GM04503 (cell line): ENCODE results near the gene TFF3.
"Not testable (repeated sequence)": the region's sequence is repeated elsewhere in the genome, so short reads cannot be mapped to it uniquely, and the experiment has no call there.

Source experiments
- DNase-seq: peaks from one replicate; pipeline ENCODE4 v3.0.0-alpha.2; 2012; ENCODE audit warnings: low read depth

TFF3 gene

GRCh38 chr21:42304556-42305454, 10.4 kb downstream of the TFF3 start:
- no peak for DNase-seq

GRCh38 chr21:42303443-42303842, 11.8 kb downstream of the TFF3 start:
- DNase-seq = no peak

GRCh38 chr21:42302794-42303193, 12.4 kb downstream of the TFF3 start:
- DNase-seq = no peak

- no peak for DNase-seq
Observed at GRCh38 chr21:42302076-42302650, 13.0 kb downstream of the TFF3 start.

- DNase-seq = no peak
Observed at GRCh38 chr21:42301371-42302075, 13.7 kb downstream of the TFF3 start.

- DNase-seq = no peak
Observed at GRCh38 chr21:42300956-42301355, 14.3 kb downstream of the TFF3 start.

GRCh38 chr21:42300045-42300583, 15.1 kb downstream of the TFF3 start:
- DNase-seq = no peak

- no peak for DNase-seq
Observed at GRCh38 chr21:42299324-42300044, 15.7 kb downstream of the TFF3 start.

GRCh38 chr21:42298657-42299056, 16.6 kb downstream of the TFF3 start:
- DNase-seq = no peak

GRCh38 chr21:42298237-42298636, 17.0 kb downstream of the TFF3 start:
- DNase-seq = no peak

- DNase-seq = no peak
Observed at GRCh38 chr21:42297377-42297776, 17.8 kb downstream of the TFF3 start.

- no peak for DNase-seq
Observed at GRCh38 chr21:42296501-42296900, 18.7 kb downstream of the TFF3 start.

- no peak for DNase-seq
Observed at GRCh38 chr21:42295845-42296244, 19.4 kb downstream of the TFF3 start.

- no peak for DNase-seq
Observed at GRCh38 chr21:42294273-42294880, 20.8 kb downstream of the TFF3 start.

GRCh38 chr21:42293649-42294272, 21.4 kb downstream of the TFF3 start:
- no peak for DNase-seq

GRCh38 chr21:42292563-42293142, 22.6 kb downstream of the TFF3 start:
- not testable (repeated sequence) for DNase-seq

- no peak for DNase-seq
Observed at GRCh38 chr21:42291751-42292562, 23.3 kb downstream of the TFF3 start.

- no peak for DNase-seq
Observed at GRCh38 chr21:42291003-42291750, 24.0 kb downstream of the TFF3 start.

- DNase-seq = no peak
Observed at GRCh38 chr21:42290505-42290904, 24.7 kb downstream of the TFF3 start.
